Fibroblast of lung (primary cell): Measurements from ENCODE around the gene ATRNL1.

Experiments
- CTCF ChIP-seq, 2 donors: IDR thresholded peaks in 1 of 2; conservative IDR thresholded peaks in 1 of 2; 1 replicate in 1 of 2; 2 replicates in 1 of 2; pipeline ENCODE4 v1.5.1; 2011 to 2012; ENCODE audit warnings: low read length in 2 of 2, control low read depth in 1 of 2, inconsistent platforms in 1 of 2, low read depth in 1 of 2, mild to moderate bottlenecking in 1 of 2
- EZH2 ChIP-seq: IDR thresholded peaks from 2 replicates; pipeline ENCODE4 v1.5.1; 2012; ENCODE audit warnings: low read length, control low read depth, mild to moderate bottlenecking; ENCODE audit errors: missing control alignments

- no peak for TF ChIP-seq CTCF (conservative IDR thresholded peaks at IDR 0.05 in 1 of 2, IDR thresholded peaks at IDR 0.05 in 1 of 2; ENCODE audit: low read depth in 1 of 2, low read length in 2 of 2)
- TF ChIP-seq EZH2: no peak
Observed at GRCh38 chr10:115409347-115409746, 316.2 kb downstream of the ATRNL1 start.
